ENCODE measurements around the gene LDHAL6A.
"Not testable (repeated sequence)": the region's sequence is repeated elsewhere in the genome, so short reads cannot be mapped to it uniquely, and the experiment has no call there.

LDHAL6A gene

DNA sequence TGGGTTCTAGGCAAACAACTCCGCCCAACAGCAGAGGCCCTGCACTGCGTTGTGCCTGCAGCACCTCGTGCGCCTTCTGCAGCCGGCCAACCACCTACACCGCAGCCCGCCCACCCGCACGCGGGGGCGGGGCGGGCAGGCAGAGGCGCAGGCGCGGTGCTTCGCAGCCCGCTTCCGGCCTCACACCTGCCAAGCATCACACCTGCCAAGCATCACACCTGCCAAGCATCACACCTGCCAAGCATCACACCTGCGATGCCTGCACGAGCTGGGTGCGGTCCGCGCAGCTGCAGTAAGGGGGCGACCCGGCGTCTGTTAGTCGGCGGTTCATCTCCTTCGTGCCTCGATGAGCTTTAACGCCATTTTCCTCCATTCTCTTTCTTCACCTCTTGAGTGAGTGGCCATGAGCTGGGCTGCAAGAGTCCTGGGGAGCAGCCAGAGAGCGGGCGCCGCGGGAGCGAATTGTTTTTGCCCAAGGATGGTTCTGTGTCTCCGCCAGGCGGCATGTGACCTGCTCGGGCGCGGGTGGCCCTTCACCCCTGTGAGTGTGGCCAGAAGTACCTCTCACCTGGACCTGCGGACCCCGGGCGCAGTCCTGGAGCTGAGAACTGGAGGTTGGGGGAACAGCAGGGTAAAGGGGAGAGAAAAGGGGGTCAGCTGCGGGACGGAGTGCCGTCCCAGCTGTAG, at the start of gene LDHAL6A:
LDHAL6A (plus strand) TSS at position 171 of the 687 bp plus-strand sequence. CDS start 825 bp downstream, outside the sequence.
- no peak for DNase-seq

- DNase-seq = not testable (repeated sequence)
Observed at GRCh38 chr11:18407400-18407799, 48.3 kb upstream of the LDHAL6A start.

DNA sequence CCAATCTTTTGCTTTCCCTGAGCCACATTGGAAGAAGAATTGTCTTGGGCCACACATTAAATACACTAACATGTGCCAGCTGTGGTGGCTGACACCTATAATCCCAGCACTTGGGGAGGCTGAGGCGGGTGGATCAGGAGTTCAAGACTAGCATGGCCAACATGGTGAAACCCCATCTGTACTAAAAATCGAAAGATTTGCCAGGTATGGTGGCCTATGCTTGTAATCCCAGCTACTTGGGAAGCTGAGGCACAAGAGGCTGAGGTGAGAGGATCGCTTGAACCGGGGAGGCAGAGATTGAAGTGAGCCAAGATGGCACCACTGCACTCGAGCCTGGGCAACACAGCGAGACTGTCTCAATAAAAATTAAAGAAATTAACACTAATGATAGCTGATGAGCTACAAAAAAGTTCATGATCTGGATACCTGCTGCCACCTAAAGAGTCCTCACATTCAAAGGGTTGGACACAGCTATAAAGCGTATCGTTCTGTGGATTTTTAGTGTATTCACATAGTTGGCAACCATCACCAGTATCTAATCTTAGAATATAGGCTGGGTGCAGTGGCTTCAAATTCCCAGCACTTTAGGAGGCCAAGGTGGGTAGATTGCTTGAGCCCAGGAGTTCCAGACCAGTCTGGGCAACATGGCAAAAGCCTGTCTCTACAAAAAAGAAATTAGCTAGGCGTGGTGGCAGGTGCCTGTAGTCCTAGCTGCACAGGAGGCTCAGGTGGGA, 46.9 kb upstream of the LDHAL6A start:
- DNase-seq = no peak

DNA sequence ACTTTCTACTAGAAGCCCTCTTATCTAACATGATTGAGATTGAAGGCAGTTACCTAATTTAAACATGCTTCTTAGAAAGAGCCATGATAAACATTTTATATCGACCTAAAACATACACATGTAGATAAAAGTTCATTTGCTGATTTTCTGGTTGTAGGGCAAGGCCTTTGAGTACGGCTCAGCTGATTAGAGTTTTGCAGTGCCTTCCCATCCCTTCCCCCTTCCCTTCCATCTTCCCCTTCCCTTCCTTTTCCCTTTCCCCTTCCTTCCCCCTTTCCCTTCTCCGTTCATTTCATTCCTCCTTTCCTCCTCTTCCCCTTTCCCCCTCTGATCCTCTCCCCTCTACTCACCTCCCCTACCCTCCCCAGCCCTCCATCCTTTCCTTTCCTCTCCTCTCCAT, 39.2 kb upstream of the LDHAL6A start:
- DNase-seq = no peak

- DNase-seq = no peak
Observed at GRCh38 chr11:18419040-18419439, 36.6 kb upstream of the LDHAL6A start.

DNA sequence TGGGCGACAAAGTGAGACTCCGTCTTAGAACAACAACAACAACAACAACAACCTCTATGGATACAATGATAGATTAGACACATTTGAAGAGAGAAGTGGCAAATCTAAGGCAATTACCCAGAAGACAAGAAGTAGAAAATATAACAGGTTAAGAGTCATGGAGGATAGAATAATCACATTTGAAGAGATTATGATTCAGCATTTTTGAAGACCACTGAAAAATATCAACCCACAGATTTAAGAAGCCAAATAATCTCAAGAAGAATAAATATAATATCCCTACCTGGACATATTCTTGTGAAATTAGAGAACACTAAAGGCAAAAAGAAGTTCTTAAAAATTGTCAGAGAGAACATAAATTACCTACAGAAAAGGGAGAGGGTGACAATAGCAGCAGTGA, 35.6 kb upstream of the LDHAL6A start:
- no peak for DNase-seq

GRCh38 chr11:18427240-18427639, 28.4 kb upstream of the LDHAL6A start:
- DNase-seq = no peak

- no peak for DNase-seq
Observed at GRCh38 chr11:18429332-18429731, 26.3 kb upstream of the LDHAL6A start.

GRCh38 chr11:18438691-18439090, 17.0 kb upstream of the LDHAL6A start:
- no peak for DNase-seq

DNA sequence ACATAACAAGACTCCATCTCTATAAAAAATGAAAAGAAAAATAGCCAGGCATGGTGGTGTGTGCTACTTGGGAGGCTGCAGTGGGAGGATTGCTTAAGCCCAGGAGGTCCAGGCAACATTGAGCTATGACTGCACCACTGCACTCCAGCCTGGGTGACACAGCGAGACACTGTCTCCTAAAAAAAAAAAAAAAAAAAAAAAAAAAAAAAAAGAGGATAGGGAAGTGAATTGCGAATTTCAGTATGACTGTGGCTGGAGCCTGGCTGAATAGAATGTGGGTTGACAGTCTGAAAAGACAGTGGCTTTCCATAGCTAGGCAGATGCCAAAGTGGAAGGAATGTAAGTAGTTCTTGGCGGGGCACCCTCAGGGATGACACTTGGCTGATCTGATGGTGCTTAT, 6.4 kb upstream of the LDHAL6A start:
- peak; percentile 54 to 67 for DNase-seq

- DNase-seq = no peak
Observed at GRCh38 chr11:18452927-18453326, 2.7 kb upstream of the LDHAL6A start.

DNA sequence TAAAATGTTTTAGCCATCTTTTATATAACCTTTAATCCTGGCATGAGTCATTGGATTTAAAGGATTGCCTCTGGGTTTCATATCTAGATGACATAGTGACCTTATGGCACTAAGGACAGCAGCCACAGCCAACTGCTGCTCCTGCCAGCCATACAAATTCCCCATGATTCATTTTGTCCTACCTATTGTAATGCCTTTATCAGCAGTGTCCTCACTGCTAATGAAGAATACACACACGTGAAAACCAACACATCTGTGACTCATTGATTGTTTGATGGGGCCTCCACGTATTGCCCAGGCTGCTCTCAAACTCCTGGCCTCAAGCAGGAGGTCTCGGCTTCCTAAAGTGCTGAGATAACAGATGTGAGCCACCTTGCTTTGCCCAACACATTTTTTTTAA, 1.8 kb downstream of the LDHAL6A start:
- no peak for DNase-seq

GRCh38 chr11:18459634-18460033, 4.0 kb downstream of the LDHAL6A start:
- no peak for DNase-seq

DNA sequence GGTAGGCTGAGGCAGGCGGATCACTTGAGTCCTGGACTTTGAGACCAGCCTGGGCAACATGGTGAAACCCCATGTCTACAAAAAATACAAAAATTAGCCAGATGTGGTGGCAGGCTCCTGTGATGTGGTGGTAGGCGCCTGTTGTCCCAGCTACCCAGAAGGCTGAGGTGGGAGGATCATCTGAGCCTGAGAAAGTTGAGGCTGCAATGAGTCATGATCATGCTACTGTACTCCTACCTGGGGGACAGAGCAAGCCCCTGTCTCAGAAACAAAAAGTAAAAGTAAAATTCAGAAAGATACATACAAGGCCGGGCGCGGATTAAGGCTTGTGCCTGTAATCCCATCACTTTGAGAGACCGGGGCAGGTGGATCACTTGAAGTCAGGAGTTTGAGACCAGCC, 6.3 kb downstream of the LDHAL6A start:
- no peak for DNase-seq

DNA sequence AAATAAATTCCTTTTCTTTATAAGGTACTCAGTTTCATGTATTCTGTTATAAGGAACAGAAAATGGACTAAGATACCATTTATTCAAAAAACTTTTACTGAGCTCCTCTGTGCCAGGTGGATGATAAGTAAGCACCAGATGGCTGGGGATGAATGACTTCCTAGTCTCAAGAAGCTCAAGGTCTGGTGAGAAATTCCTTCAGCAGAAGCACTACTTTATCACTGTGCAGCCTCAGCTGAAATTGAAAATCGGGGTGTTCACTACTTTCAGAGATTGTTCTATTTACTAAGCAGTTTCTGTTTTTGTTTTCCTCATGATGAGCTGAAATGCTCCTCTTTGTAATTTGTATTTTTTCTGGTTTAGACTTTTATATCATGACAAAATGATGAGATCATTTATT, 7.8 kb downstream of the LDHAL6A start:
- DNase-seq = no peak

DNA sequence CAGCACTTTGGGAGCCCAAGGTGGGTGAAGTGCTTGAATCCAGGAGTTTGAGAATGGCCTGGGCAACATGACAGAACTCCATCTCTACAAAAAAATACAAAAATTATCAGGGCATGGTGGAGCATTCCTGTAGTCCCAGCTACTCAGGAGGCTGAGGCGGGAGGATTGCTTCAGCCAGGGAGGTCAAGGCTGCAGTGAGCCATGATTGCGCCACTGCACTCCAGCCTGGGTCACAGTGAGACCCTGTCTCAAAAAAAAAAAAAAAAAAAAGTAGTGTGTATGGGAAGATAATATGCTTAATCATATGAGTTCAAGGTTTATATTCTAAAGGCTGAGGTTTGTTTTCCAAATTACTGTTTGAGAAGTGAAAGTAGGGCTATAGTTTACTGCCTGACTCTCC, 10.7 kb downstream of the LDHAL6A start:
- DNase-seq = no peak

GRCh38 chr11:18468059-18468458, 12.4 kb downstream of the LDHAL6A start:
- no peak for DNase-seq

DNA sequence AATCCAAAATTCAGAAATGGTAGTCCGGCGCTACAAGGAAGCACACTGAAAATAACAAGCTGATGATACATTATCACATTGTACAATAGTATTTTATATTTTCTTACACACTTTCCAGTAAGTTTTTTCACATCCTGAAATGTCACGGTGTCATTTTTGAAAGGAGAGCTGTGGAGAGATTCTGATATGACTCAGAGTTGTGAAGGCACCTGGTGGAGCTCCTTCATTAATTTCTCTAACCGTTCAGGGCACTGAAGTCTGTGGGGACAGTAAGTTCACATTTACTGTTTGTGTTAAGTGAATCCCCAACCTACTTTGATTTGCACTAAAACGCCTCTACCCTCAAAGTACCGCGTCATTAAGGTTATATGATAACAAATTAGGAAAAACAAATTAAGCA, 13.3 kb downstream of the LDHAL6A start:
- no peak for DNase-seq

DNA sequence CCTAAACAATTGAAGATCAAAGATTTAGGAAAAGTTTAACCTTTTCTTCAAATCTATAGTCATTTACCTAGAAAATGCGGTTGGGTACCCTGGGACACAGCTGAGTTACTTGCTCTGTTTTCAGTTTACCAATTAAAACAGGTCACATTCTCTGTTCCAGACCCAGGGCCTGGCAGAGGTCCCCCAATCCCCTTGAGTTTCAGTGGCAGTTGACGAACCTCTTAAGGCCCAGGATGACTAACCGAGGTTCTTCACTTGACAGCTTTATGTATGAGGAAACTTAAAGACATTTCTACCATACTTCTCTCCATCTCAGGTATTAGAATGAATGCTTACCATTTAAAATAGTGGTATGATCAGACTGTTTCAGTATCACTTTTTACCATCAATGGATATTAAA, 16.3 kb downstream of the LDHAL6A start:
- DNase-seq = no peak

GRCh38 chr11:18472587-18472986, 16.9 kb downstream of the LDHAL6A start:
- no peak for DNase-seq

DNA sequence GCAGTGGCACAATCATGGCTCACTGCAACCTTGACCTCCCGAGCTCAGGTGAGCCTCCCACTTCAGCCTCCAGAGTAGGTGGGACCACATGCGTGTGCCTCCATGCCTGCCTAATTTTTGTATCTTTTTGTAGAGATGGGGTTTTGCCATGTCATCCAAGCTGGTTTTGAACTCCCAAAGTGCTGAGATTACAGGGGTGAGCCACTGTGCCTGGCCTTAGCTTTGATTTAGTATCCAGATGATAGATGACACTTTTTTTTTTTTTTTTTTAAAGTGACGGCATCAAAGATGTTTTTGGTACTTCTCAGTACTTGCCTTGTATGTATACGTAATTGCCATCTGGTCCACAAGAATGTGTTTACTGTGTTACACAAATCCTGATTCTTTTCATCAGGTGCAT, 23.4 kb downstream of the LDHAL6A start:
- no peak for DNase-seq

GRCh38 chr11:18485913-18486528, 30.4 kb downstream of the LDHAL6A start:
- DNase-seq = peak in 1 of 2 donors; percentile 25

GRCh38 chr11:18490319-18490718, 34.7 kb downstream of the LDHAL6A start:
- no peak for DNase-seq

Data from inflammatory macrophage treated with lipopolysaccharide for 1 hour (primary cell).